Upper lobe of left lung (tissue), 4 donors: ENCODE measurements around the gene ANO4.

Experiments
- EP300 ChIP-seq, 4 donors: sonication (generic); formaldehyde crosslinking; IDR thresholded peaks; one replicate each; pipeline ENCODE4 v1.5.1; 2017; ENCODE audit warnings: antibody characterized with exemption in 4 of 4, control low read depth in 2 of 4
- POLR2A ChIP-seq, 4 donors: fragments of 450-650 bp; IDR thresholded peaks; one replicate each; pipeline ENCODE4 v1.5.1; 2016 to 2017; ENCODE audit warnings: antibody characterized with exemption in 4 of 4, mild to moderate bottlenecking in 2 of 4
- TF ChIP-seq, protein P1 (sequence below), 6 experiments: fragments of 450-650 bp in 4 of 6; fragments of 200-600 bp in 2 of 6; sonication (generic) in 2 of 6; IDR thresholded peaks; one replicate each; pipeline ENCODE4 v1.5.1; 2016 to 2019; ENCODE audit warnings: antibody characterized with exemption in 6 of 6

DNA sequence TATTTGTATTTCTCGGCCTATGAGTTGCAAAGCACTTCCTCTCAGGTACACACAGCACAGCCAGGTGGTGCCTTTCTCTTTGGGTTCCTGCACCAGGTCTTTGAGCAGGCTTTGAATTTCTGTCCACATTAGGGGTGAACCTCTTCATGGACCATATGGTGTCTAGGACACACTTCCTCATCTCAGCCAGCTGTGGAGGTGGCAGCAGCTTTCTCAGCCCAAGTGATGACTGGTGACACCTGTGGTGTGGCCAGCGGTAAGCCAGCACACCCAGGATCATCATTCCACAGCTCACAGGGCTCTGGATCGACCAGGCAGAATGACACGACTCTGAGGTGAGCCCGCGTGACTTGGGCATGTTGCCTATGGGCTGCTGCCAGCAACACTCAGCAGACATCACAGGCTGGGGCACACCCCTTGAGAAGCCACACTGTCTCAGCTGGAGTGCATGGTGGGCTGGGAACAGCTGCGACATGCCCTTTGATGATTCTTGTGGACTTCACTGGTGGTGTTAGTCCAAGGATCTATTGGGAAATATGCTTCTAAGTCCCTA, 378.7 kb downstream of the ANO4 start:
- TF ChIP-seq POLR2A (IDR thresholded peaks at IDR 0.05) (no peak), EP300 (IDR thresholded peaks at IDR 0.05) (no peak)
- TF ChIP-seq, protein P1, sequence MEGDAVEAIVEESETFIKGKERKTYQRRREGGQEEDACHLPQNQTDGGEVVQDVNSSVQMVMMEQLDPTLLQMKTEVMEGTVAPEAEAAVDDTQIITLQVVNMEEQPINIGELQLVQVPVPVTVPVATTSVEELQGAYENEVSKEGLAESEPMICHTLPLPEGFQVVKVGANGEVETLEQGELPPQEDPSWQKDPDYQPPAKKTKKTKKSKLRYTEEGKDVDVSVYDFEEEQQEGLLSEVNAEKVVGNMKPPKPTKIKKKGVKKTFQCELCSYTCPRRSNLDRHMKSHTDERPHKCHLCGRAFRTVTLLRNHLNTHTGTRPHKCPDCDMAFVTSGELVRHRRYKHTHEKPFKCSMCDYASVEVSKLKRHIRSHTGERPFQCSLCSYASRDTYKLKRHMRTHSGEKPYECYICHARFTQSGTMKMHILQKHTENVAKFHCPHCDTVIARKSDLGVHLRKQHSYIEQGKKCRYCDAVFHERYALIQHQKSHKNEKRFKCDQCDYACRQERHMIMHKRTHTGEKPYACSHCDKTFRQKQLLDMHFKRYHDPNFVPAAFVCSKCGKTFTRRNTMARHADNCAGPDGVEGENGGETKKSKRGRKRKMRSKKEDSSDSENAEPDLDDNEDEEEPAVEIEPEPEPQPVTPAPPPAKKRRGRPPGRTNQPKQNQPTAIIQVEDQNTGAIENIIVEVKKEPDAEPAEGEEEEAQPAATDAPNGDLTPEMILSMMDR (IDR thresholded peaks at IDR 0.05): no peak
